NCI-H1092 treated with DMSO at 0.1 percent for 48 hours (cell line): ENCODE measurements around the gene MRPL38.
"Not testable (repeated sequence)": the region's sequence is repeated elsewhere in the genome, so short reads cannot be mapped to it uniquely, and the experiment has no call there.

Experiments
- DNase-seq: peaks from one replicate; lab custom pipeline; 2025; lab: John Stamatoyannopoulos, UW

MRPL38 gene

DNA sequence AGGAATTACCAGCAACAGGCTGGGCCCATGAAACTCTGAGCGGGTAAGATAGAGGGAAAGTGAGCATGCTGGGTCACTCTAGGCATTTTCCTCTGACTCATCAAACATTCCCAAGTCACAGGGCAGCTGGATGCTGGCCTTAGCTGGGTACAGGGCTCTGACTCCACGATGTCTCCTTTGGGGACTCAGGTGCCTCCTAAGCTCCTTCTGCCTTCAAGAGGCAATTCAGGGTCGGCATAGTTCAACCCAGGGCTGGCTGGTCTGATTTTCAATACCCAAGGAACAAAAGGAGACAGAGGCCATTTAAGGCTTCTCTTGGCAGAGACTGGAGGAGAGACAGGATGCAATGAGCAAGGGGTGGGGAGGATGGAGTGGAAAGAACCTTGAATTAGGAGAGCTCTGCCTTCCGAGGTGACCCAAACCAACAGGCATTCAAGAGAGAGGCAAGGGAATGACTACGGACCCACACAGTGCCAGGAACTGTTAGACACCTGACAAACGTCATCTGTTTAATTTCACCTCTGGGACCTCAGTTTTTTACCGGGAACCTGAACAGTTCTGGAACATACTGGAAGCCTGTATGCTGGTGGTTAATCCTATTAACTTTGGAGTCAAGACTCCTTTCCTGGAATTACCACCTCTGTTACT, 50.5 kb downstream of the MRPL38 start:
- no peak for DNase-seq

GRCh38 chr17:75853433-75853832, 51.3 kb downstream of the MRPL38 start:
- DNase-seq, result no peak

DNA sequence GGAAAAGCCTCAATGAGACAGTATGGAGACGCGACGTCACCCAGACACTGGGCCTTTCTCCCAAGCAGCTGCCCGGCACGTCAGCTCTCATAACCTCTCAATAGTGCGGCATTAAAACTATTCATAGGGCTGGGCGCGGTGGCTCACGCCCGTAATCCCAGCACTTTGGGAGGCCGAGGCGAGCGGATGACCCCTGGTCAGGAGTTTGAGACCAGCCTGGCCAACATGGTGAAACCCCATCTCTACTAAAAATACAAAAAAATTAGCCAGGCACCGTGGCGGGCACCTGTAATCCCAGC, 53.0 kb downstream of the MRPL38 start:
- DNase-seq, result not testable (repeated sequence)

GRCh38 chr17:75850928-75851692, 53.6 kb downstream of the MRPL38 start:
- DNase-seq, result no peak

- no peak for DNase-seq
These were observed 55.0 kb downstream of the MRPL38 start for GRCh38 chr17:75849724-75850123.

GRCh38 chr17:75849279-75849646, 55.4 kb downstream of the MRPL38 start:
- DNase-seq, result no peak
